ENCODE measurements around the gene UBE2M. TPM values are rescaled to one million over a fixed set of nuclear protein-coding genes. Genes with fewer than 3 reads are reported as not detected.

UBE2M gene
- total and polyA plus RNA-seq, 4 experiments from 2014 or later, result 12.4 to 58.3 (median 39.5) TPM

GRCh38 chr19:58516964-58517833 is 41.2 kb downstream of the UBE2M start:
- Histone ChIP-seq H3K9me3 (ENCODE audit: control insufficient read depth in 1 of 2, low read length in 2 of 2) (no peaks in the 10 kb centered on the region), H3K4me1 (ENCODE audit: insufficient read depth, low read length) (peaks cover 40% of the 10 kb centered on the region), H3K4me3 (ENCODE audit: low read length in 2 of 2) (no peak overlapping the region), H3K27ac (ENCODE audit: low read depth, low read length) (no peak overlapping the region), H3K27me3 (ENCODE audit: insufficient read depth, low read length) (no peaks in the 10 kb centered on the region), H3K36me3 (ENCODE audit: insufficient read depth, low read length) (peaks cover 13% of the 10 kb centered on the region)
- Mint-ChIP-seq H3K36me3 (peaks cover 6 to 19% of the 10 kb centered on the region in 2 donors), H3K4me3 (peak overlapping the region in 1 of 8 donors; percentile 34), H3K27ac (no peak overlapping the region), H3K9me3 (no peaks in the 10 kb centered on the region), H3K27me3 (no peaks in the 10 kb centered on the region), H3K4me1 (peaks cover 18 to 63% (median 41%) of the 10 kb centered on the region in 4 donors)
- intact Hi-C loops (cut with micrococcal nuclease), result loop anchor here (5.0 kb wide), 1 partner anchor 40 kb away; the partner anchor contains the start of gene ZNF446
- POLR2A ChIA-PET (ENCODE audit: partially characterized antibody), result interaction anchor here (0.6 to 5.4 kb wide), 3 partner anchors 17 to 46 kb away, joined by 3 to 86 read pairs (median 33); partner anchors contain the start of gene CHMP2A
- CTCF ChIA-PET (ENCODE audit: partially characterized antibody), result interaction anchor here (3.9 to 13.8 kb wide), 2 partner anchors 37 to 63 kb away, joined by 28 to 260 read pairs; partner anchors contain the start of gene CHMP2A
- DNase-seq, result no peak

- H3K27me3 Mint-ChIP-seq, result no peaks in the 10 kb centered on the region
- H3K27me3 ChIP-seq (ENCODE audit: insufficient read depth, low read length), result no peaks in the 10 kb centered on the region
- H3K4me3 Mint-ChIP-seq, result peak overlapping the region in 2 of 8 donors; percentile 12 to 36
- DNase-seq, result no peak
- no peaks in the 10 kb centered on the region for H3K9me3 ChIP-seq (ENCODE audit: control insufficient read depth in 1 of 2, low read length in 2 of 2)
- H3K4me1 ChIP-seq (ENCODE audit: insufficient read depth, low read length), result peaks cover 40% of the 10 kb centered on the region
- POLR2A ChIA-PET (ENCODE audit: partially characterized antibody), result interaction anchor here (1.0 to 1.9 kb wide), 2 partner anchors 28 to 64 kb away, joined by 3 to 5 read pairs; partner anchors contain the start of gene TRIM28
- H3K36me3 Mint-ChIP-seq, result peaks cover 6 to 19% of the 10 kb centered on the region in 2 donors
- H3K9me3 Mint-ChIP-seq, result no peaks in the 10 kb centered on the region
- H3K4me3 ChIP-seq (ENCODE audit: low read length in 2 of 2), result no peak overlapping the region
- peaks cover 13% of the 10 kb centered on the region for H3K36me3 ChIP-seq (ENCODE audit: insufficient read depth, low read length)
- no peak overlapping the region for H3K27ac ChIP-seq (ENCODE audit: low read depth, low read length)
- peak overlapping the region in 3 of 7 donors; percentile 48 to 84 (median 57) for H3K27ac Mint-ChIP-seq
- H3K4me1 Mint-ChIP-seq, result peaks cover 18 to 63% (median 41%) of the 10 kb centered on the region in 4 donors
- CTCF ChIA-PET (ENCODE audit: partially characterized antibody), result interaction anchor here (13.8 kb wide), 1 partner anchor 64 kb away, joined by 260 read pairs; no protein-coding TSS in a partner anchor
- intact Hi-C loops (cut with micrococcal nuclease), result loop anchor here (5.0 kb wide), 1 partner anchor 39 kb away; the partner anchor contains the start of gene ZNF446
Observed at GRCh38 chr19:58516246-58516836, 42.1 kb downstream of the UBE2M start.

GRCh38 chr19:58515259-58515658 is 43.2 kb downstream of the UBE2M start:
- DNase-seq, result no peak
- peak overlapping the region in 5 of 8 donors; percentile 10 to 60 (median 49) for H3K4me3 Mint-ChIP-seq
- peaks cover 36% of the 10 kb centered on the region for H3K4me1 ChIP-seq (ENCODE audit: insufficient read depth, low read length)
- no peak overlapping the region for H3K4me3 ChIP-seq (ENCODE audit: low read length in 2 of 2)
- H3K27ac ChIP-seq (ENCODE audit: low read depth, low read length), result no peak overlapping the region
- CTCF ChIA-PET (ENCODE audit: partially characterized antibody), result interaction anchor here (1.3 to 13.8 kb wide), 2 partner anchors 54 to 65 kb away, joined by 3 to 260 read pairs; no protein-coding TSS in a partner anchor
- peaks cover 13% of the 10 kb centered on the region for H3K36me3 ChIP-seq (ENCODE audit: insufficient read depth, low read length)
- peaks cover 16 to 60% (median 39%) of the 10 kb centered on the region in 4 donors for H3K4me1 Mint-ChIP-seq
- intact Hi-C loops (cut with micrococcal nuclease), result loop anchor here (5.0 kb wide), 1 partner anchor 38 kb away; the partner anchor contains the start of gene ZNF446
- H3K27ac Mint-ChIP-seq, result peak overlapping the region in 3 of 7 donors; percentile 48 to 84 (median 84)
- POLR2A ChIA-PET (ENCODE audit: partially characterized antibody), result interaction anchor here (0.7 to 1.9 kb wide), 4 partner anchors 29 to 65 kb away, joined by 3 to 5 read pairs (median 3); partner anchors contain the start of gene TRIM28
- H3K9me3 ChIP-seq (ENCODE audit: control insufficient read depth in 1 of 2, low read length in 2 of 2), result no peaks in the 10 kb centered on the region
- no peaks in the 10 kb centered on the region for H3K27me3 ChIP-seq (ENCODE audit: insufficient read depth, low read length)
- no peaks in the 10 kb centered on the region for H3K9me3 Mint-ChIP-seq
- no peaks in the 10 kb centered on the region for H3K27me3 Mint-ChIP-seq
- H3K36me3 Mint-ChIP-seq, result peaks cover 6 to 19% of the 10 kb centered on the region in 2 donors

GRCh38 chr19:58514564-58515022 is 43.8 kb downstream of the UBE2M start:
- peaks cover 14 to 53% (median 34%) of the 10 kb centered on the region in 4 donors for H3K4me1 Mint-ChIP-seq

GRCh38 chr19:58513694-58514563 is 44.5 kb downstream of the UBE2M start:
- Mint-ChIP-seq H3K36me3 (peaks cover 6 to 11% of the 10 kb centered on the region in 2 donors), H3K4me1 (peaks cover 11 to 49% (median 29%) of the 10 kb centered on the region in 4 donors), H3K27ac (peak overlapping the region; percentile 82 to 93 (median 91)), H3K9me3 (no peaks in the 10 kb centered on the region), H3K4me3 (peak overlapping the region; percentile 74 to 88 (median 84)), H3K27me3 (no peaks in the 10 kb centered on the region)
- POLR2A ChIA-PET (ENCODE audit: partially characterized antibody), result interaction anchor here (0.6 to 2.5 kb wide), 11 partner anchors 25 to 66 kb away, joined by 3 to 21 read pairs (median 4); partner anchors contain the start of genes CHMP2A, MZF1, TRIM28 and UBE2M
- peaks cover 13% of the 10 kb centered on the region for H3K36me3 ChIP-seq (ENCODE audit: insufficient read depth, low read length)
- intact Hi-C loops (cut with micrococcal nuclease), result loop anchor here (1.0 kb wide), 3 partner anchors 30 to 332 kb away; partner anchors contain the start of gene TRIM28
- peak overlapping the region in 1 of 2 donors; percentile 32 for H3K4me3 ChIP-seq (ENCODE audit: low read length in 2 of 2)
- CTCF ChIA-PET (ENCODE audit: partially characterized antibody), result interaction anchor here (0.6 to 13.8 kb wide), 14 partner anchors 9 to 184 kb away, joined by 3 to 260 read pairs (median 4); partner anchors contain the start of genes CHMP2A and ZNF497
- no peaks in the 10 kb centered on the region for H3K9me3 ChIP-seq (ENCODE audit: control insufficient read depth in 1 of 2, low read length in 2 of 2)
- H3K27ac ChIP-seq (ENCODE audit: low read depth, low read length), result peak overlapping the region; percentile 61
- H3K4me1 ChIP-seq (ENCODE audit: insufficient read depth, low read length), result peaks cover 31% of the 10 kb centered on the region
- H3K27me3 ChIP-seq (ENCODE audit: insufficient read depth, low read length), result no peaks in the 10 kb centered on the region
- DNase-seq, result peak; percentile 93 to 95 (median 94)

More at GRCh38 chr19:58514564-58515022, 43.8 kb downstream of the UBE2M start:
- peaks cover 13% of the 10 kb centered on the region for H3K36me3 ChIP-seq (ENCODE audit: insufficient read depth, low read length)
- POLR2A ChIA-PET (ENCODE audit: partially characterized antibody), result interaction anchor here (0.6 to 2.5 kb wide), 9 partner anchors 24 to 66 kb away, joined by 3 to 21 read pairs (median 4); partner anchors contain the start of genes CHMP2A and TRIM28
- Mint-ChIP-seq H3K36me3 (peaks cover 6 to 15% of the 10 kb centered on the region in 2 donors), H3K4me3 (peak overlapping the region; percentile 61 to 88 (median 82)), H3K27me3 (no peaks in the 10 kb centered on the region), H3K9me3 (no peaks in the 10 kb centered on the region), H3K27ac (peak overlapping the region; percentile 52 to 91 (median 88))
- CTCF ChIA-PET (ENCODE audit: partially characterized antibody), result interaction anchor here (0.6 to 13.8 kb wide), 14 partner anchors 8 to 184 kb away, joined by 3 to 260 read pairs (median 4); partner anchors contain the start of genes CHMP2A and ZNF497
- no peaks in the 10 kb centered on the region for H3K9me3 ChIP-seq (ENCODE audit: control insufficient read depth in 1 of 2, low read length in 2 of 2)
- intact Hi-C loops (cut with micrococcal nuclease), result loop anchor here (1.0 to 5.0 kb wide), 4 partner anchors 30 to 332 kb away; partner anchors contain the start of genes TRIM28 and ZNF446
- peak overlapping the region; percentile 31 for H3K27ac ChIP-seq (ENCODE audit: low read depth, low read length)
- H3K4me3 ChIP-seq (ENCODE audit: low read length in 2 of 2), result peak overlapping the region in 1 of 2 donors; percentile 9
- DNase-seq, result no peak
- peaks cover 33% of the 10 kb centered on the region for H3K4me1 ChIP-seq (ENCODE audit: insufficient read depth, low read length)
- no peaks in the 10 kb centered on the region for H3K27me3 ChIP-seq (ENCODE audit: insufficient read depth, low read length)

Measured in CD4-positive, alpha-beta memory T cell (primary cell).